ENCODE data around the gene GAS6.
"Not testable (repeated sequence)": the region's sequence is repeated elsewhere in the genome, so short reads cannot be mapped to it uniquely, and the experiment has no call there.

DNA sequence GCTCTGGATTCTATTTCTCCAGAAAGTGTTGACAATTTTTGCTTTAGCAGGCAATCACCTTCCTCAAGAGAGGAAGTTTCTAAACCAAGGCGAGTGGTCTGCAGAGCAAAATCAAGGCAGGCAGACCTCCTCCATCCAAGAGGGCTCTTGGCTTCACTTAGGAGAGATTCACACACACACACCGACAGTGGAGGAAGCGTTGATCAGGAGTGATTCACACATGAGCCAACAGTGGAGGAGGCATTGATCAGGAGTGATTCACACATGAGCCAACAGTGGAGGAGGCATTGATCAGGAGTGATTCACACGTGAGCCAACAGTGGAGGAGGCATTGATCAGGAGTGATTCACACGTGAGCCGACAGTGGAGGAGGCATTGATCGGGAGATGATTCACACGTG, 49.5 kb upstream of the GAS6 start:
- TF ChIP-seq CSDC2 (CRISPR knock-in tag; IDR thresholded peaks at IDR 0.05); GLIS3 (CRISPR knock-in tag; IDR thresholded peaks at IDR 0.05); ISL1 (CRISPR knock-in tag; IDR thresholded peaks at IDR 0.05); ARNTL (CRISPR knock-in tag; IDR thresholded peaks at IDR 0.05; ENCODE audit: borderline replicate concordance, low read depth); ZC3H10 (CRISPR knock-in tag; IDR thresholded peaks at IDR 0.05); RARB (CRISPR knock-in tag; IDR thresholded peaks at IDR 0.05); ZFP30 (CRISPR knock-in tag; IDR thresholded peaks at IDR 0.05); ZNF565 (CRISPR knock-in tag; conservative IDR thresholded peaks at IDR 0.05; ENCODE audit: low read depth): not testable (repeated sequence)
- TF ChIP-seq, protein P1, sequence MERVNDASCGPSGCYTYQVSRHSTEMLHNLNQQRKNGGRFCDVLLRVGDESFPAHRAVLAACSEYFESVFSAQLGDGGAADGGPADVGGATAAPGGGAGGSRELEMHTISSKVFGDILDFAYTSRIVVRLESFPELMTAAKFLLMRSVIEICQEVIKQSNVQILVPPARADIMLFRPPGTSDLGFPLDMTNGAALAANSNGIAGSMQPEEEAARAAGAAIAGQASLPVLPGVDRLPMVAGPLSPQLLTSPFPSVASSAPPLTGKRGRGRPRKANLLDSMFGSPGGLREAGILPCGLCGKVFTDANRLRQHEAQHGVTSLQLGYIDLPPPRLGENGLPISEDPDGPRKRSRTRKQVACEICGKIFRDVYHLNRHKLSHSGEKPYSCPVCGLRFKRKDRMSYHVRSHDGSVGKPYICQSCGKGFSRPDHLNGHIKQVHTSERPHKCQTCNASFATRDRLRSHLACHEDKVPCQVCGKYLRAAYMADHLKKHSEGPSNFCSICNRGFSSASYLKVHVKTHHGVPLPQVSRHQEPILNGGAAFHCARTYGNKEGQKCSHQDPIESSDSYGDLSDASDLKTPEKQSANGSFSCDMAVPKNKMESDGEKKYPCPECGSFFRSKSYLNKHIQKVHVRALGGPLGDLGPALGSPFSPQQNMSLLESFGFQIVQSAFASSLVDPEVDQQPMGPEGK (CRISPR knock-in tag; IDR thresholded peaks at IDR 0.05; ENCODE audit: borderline replicate concordance), result not testable (repeated sequence)

All from SK-N-SH treated with all-trans-retinoic acid at 6 μM for 48 hours (cell line).